MM.1S (cell line): ENCODE data around the gene MUC12.

Experiments
- DNase-seq: peaks from one replicate; pipeline ENCODE4 v3.0.0-alpha.2; 2015
- H2AFZ ChIP-seq: fragments of 300-600 bp; sonication (generic); 2 replicates; pipeline ENCODE4 v1.6.0; 2016; ENCODE audit warnings: antibody characterized with exemption, low read length
- H3F3A ChIP-seq: fragments of 300-600 bp; sonication (generic); 2 replicates; pipeline ENCODE4 v1.6.1; 2016; ENCODE audit warnings: mild to moderate bottlenecking, antibody characterized with exemption, low read length, moderate library complexity, mixed read lengths; ENCODE audit not compliant: insufficient read depth
- H3K27ac ChIP-seq: fragments of 300-600 bp; sonication (generic); 2 replicates; pipeline ENCODE4 v1.5.1; 2016; ENCODE audit warnings: mild to moderate bottlenecking, low read length
- H3K27me3 ChIP-seq: fragments of 300-600 bp; sonication (generic); replicated peaks from 2 replicates; pipeline ENCODE4 v1.6.0; 2016; ENCODE audit warnings: low read length; ENCODE audit not compliant: insufficient read depth
- H3K36me3 ChIP-seq: fragments of 300-600 bp; sonication (generic); replicated peaks from 2 replicates; pipeline ENCODE4 v1.6.1; 2016; ENCODE audit warnings: mild to moderate bottlenecking, low read length, mixed read lengths; ENCODE audit not compliant: insufficient read depth
- H3K4me1 ChIP-seq: fragments of 300-600 bp; sonication (generic); 2 replicates; pipeline ENCODE4 v1.6.1; 2016; ENCODE audit warnings: low read length, mixed read lengths
- H3K4me2 ChIP-seq: fragments of 300-600 bp; sonication (generic); 2 replicates; pipeline ENCODE4 v1.6.0; 2016; ENCODE audit warnings: low read depth, low read length
- H3K4me3 ChIP-seq: fragments of 300-600 bp; sonication (generic); 2 replicates; pipeline ENCODE4 v1.5.1; 2016; ENCODE audit warnings: low read length, mixed read lengths
- H3K79me2 ChIP-seq: fragments of 300-600 bp; sonication (generic); 2 replicates; pipeline ENCODE4 v1.6.1; 2016; ENCODE audit warnings: mixed run types, low read length, mixed read lengths
- H3K9ac ChIP-seq: fragments of 300-600 bp; sonication (generic); 2 replicates; pipeline ENCODE4 v1.6.1; 2016; ENCODE audit warnings: low read length, mixed read lengths
- H3K9me2 ChIP-seq: fragments of 300-600 bp; sonication (generic); replicated peaks from 2 replicates; pipeline ENCODE4 v1.6.1; 2016; ENCODE audit warnings: mild to moderate bottlenecking, low read length, mixed read lengths; ENCODE audit not compliant: insufficient read depth
- H3K9me3 ChIP-seq: fragments of 300-600 bp; sonication (generic); replicated peaks from 2 replicates; pipeline ENCODE4 v1.6.1; 2016; ENCODE audit warnings: mild to moderate bottlenecking, low read length, mixed read lengths; ENCODE audit not compliant: insufficient read depth
- H4K20me1 ChIP-seq: fragments of 300-600 bp; sonication (generic); 2 replicates; pipeline ENCODE4 v1.6.1; 2016; ENCODE audit warnings: mild to moderate bottlenecking, low read length, moderate library complexity, mixed read lengths; ENCODE audit not compliant: insufficient read depth
- CTCF ChIP-seq: fragments of 300-600 bp; sonication (generic); IDR thresholded peaks from 2 replicates; pipeline ENCODE4 v1.5.1; 2016; ENCODE audit warnings: antibody characterized with exemption, low read length, mixed read lengths
- EZH2 ChIP-seq: fragments of 300-600 bp; sonication (generic); optimal IDR thresholded peaks from 2 replicates; pipeline ENCODE3; 2017; ENCODE audit warnings: low read depth, mild to moderate bottlenecking, antibody characterized with exemption, low read length, mixed read lengths
- EZH2phosphoT487 ChIP-seq: fragments of 300-600 bp; sonication (generic); IDR thresholded peaks from 2 replicates; pipeline ENCODE4 v1.6.1; 2018; ENCODE audit warnings: antibody characterized with exemption, low read length

The MUC12 gene

GRCh38 chr7:101021703-101022102, 52.3 kb downstream of the MUC12 start:
- Histone ChIP-seq H3K9me3 (no peaks in the 10 kb centered on the region), H3K27me3 (peaks cover 68% of the 10 kb centered on the region)

GRCh38 chr7:101023839-101024238, 54.5 kb downstream of the MUC12 start:
- no peak overlapping the region for H2AFZ ChIP-seq
- DNase-seq: no peak
- peaks cover 59% of the 10 kb centered on the region for H3K27me3 ChIP-seq
- H3K36me3 ChIP-seq: no peaks in the 10 kb centered on the region
- H3K27ac ChIP-seq: no peak overlapping the region
- H3F3A ChIP-seq: no peaks in the 10 kb centered on the region
- no peaks in the 10 kb centered on the region for H4K20me1 ChIP-seq
- no peaks in the 10 kb centered on the region for H3K79me2 ChIP-seq
- no peaks in the 10 kb centered on the region for H3K9me2 ChIP-seq
- H3K9ac ChIP-seq: no peak overlapping the region
- no peaks in the 10 kb centered on the region for H3K4me1 ChIP-seq
- no peaks in the 10 kb centered on the region for H3K9me3 ChIP-seq
- no peak overlapping the region for H3K4me2 ChIP-seq
- TF ChIP-seq EZH2 (no peak), CTCF (no peak), EZH2phosphoT487 (no peak)
- no peak overlapping the region for H3K4me3 ChIP-seq

More at GRCh38 chr7:101021703-101022102, 52.3 kb downstream of the MUC12 start:
- Histone ChIP-seq H3F3A (no peaks in the 10 kb centered on the region), H3K4me2 (no peak overlapping the region), H3K9ac (no peak overlapping the region), H4K20me1 (no peaks in the 10 kb centered on the region), H3K9me2 (no peaks in the 10 kb centered on the region), H3K27ac (no peak overlapping the region), H2AFZ (no peak overlapping the region), H3K79me2 (no peaks in the 10 kb centered on the region), H3K4me1 (no peaks in the 10 kb centered on the region), H3K36me3 (no peaks in the 10 kb centered on the region), H3K4me3 (no peak overlapping the region)
- no peak for TF ChIP-seq EZH2
- no peak for TF ChIP-seq CTCF
- no peak for TF ChIP-seq EZH2phosphoT487
- no peak for DNase-seq

- no peak overlapping the region for H3K4me3 ChIP-seq
- no peaks in the 10 kb centered on the region for H3K36me3 ChIP-seq
- no peaks in the 10 kb centered on the region for H3K4me1 ChIP-seq
- no peak for DNase-seq
- H3K9me2 ChIP-seq: no peaks in the 10 kb centered on the region
- no peak for TF ChIP-seq CTCF
- TF ChIP-seq EZH2: no peak
- no peak for TF ChIP-seq EZH2phosphoT487
- H3K4me2 ChIP-seq: no peak overlapping the region
- no peaks in the 10 kb centered on the region for H4K20me1 ChIP-seq
- peaks cover 16% of the 10 kb centered on the region for H3K27me3 ChIP-seq
- no peak overlapping the region for H2AFZ ChIP-seq
- no peaks in the 10 kb centered on the region for H3F3A ChIP-seq
- H3K79me2 ChIP-seq: no peaks in the 10 kb centered on the region
- no peaks in the 10 kb centered on the region for H3K9me3 ChIP-seq
- H3K27ac ChIP-seq: no peak overlapping the region
- no peak overlapping the region for H3K9ac ChIP-seq
Observed at GRCh38 chr7:101031082-101031481, 61.7 kb downstream of the MUC12 start.
